ENCODE measurements around the gene GPR78.

The GPR78 gene

GRCh38 chr4:8580321-8581093 is at the start of gene GPR78:
Gene GPR78 (plus strand): TSS chr4:8580392. CDS start chr4:8580983, 591 bp downstream.
- peak; percentile 24 for DNase-seq

DNA sequence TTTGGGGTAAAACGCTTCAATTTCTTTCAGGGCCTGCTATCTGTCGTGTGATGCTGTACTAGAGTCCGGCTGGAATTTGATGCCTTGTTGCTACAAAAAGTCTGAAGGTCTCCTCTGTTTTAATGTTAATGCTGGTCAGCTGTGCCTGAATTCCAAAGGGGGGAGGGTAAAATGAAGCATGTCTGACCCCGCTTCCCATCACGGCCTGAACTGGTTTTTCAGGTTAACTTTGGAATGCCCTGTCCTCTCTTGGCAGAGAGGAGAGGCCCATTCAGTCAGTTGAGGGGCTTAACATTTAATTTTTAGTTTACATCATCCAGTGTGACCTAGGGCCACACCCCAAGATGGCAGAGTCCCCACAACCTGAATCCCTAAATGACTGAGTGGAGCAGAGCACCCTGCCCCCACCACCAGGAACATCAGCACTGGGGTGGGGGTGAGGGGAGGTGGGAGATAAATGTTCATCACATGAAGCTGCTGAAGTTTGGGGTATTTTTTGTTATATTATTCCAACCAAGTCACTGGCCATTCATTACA is 47.9 kb upstream of the GPR78 start:
- DNase-seq, result no peak

GRCh38 chr4:8533274-8533865 is 46.8 kb upstream of the GPR78 start:
- no peak for DNase-seq

- DNase-seq, result no peak
Observed at GRCh38 chr4:8534129-8534528, 46.1 kb upstream of the GPR78 start.

DNA sequence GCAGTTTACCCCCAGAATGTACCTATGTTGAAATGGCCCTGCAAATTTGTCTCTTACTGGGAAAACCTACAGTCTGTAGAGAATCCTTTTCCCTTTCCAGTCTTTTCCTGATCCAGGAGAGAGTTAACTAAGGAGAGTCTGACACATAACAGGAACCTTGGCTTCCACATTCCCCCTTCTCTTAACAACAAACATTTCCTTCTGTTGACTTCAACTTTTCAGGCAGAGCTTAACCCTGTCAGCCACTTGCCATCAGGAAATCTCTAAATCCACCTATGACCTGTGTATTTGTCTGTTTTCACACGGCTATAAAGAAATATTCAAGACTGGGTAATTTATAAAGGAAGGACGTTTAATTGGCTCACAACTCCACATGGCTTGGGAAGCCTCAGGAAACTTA is 45.6 kb upstream of the GPR78 start:
- DNase-seq, result no peak

DNA sequence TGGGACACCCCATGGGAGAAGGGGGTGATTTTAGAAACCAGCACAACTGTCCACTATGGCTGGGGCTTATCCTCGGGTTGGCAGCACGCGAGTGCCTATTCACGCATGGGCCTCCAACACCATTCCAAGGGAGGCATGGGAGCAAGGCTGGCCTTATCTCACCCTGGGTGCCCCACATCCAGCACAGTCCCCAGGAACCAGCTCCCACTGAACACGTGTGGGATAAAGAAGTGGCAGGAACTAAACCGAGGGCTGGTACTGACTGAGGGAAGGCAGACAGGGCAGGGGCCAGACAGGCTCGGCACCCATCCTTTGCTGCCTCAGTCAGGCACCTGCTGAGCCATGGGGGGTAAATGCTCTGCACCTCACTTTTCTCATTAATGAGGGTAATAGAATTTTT is 43.7 kb upstream of the GPR78 start:
- DNase-seq, result no peak

GRCh38 chr4:8537041-8537461 is 43.1 kb upstream of the GPR78 start:
- peak; percentile 63 for DNase-seq

DNA sequence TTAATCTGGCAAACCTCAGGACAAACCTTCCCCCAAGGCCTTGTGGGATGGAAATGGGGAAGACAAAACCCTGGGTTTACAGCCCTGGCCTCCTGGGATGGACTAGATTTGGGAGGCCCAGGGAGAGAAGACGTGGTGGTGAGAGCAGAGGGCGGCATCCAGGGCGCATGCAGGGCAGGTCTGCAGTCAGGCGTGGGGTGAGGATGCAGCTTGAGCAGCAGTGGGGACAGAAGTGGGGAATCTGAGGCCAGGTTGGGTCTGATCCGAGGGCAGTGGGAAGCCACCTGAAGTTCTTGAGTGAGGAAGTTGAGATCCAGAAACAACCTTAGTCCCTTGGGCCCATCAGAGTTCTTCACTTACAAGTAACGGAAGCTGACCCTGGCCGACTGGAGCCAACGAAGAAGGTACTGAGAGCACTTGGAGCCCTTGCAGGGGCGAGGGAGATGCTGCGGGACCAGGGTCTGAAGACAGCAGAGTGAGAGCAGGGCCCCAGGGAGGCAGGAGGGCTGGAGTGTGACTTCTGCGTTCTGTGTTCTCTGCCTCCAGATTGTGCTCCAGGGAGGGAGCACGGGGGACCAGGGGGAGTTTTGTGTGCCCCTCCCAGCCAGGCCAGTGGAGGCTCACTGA is 42.0 kb upstream of the GPR78 start:
- no peak for DNase-seq

- no peak for DNase-seq
Observed at GRCh38 chr4:8538703-8539567, 41.3 kb upstream of the GPR78 start.

GRCh38 chr4:8539661-8540060 is 40.5 kb upstream of the GPR78 start:
- DNase-seq, result no peak

DNA sequence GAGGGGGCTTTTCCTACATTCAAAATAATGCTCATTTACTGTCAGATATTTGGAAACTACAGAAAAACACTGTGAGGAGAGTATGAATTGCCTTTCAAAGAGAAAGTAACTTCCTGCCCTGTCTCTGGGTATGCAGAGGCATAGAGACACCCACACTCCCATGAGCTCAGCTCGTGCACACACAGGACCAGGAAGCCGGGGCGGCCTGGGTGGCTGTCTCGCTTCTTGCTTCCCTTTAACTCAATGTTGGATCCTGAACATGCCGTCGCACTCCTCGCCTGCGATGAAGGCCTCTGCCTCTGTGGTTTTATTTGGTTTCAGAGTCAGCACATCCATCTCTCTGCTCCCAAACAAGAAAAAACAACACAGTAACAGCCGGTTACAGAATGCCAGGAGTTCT is 40.1 kb upstream of the GPR78 start:
- DNase-seq, result peak; percentile 11

- DNase-seq, result no peak
Observed at GRCh38 chr4:8540586-8540985, 39.6 kb upstream of the GPR78 start.

- DNase-seq, result no peak
Observed at GRCh38 chr4:8540991-8541390, 39.2 kb upstream of the GPR78 start.

DNA sequence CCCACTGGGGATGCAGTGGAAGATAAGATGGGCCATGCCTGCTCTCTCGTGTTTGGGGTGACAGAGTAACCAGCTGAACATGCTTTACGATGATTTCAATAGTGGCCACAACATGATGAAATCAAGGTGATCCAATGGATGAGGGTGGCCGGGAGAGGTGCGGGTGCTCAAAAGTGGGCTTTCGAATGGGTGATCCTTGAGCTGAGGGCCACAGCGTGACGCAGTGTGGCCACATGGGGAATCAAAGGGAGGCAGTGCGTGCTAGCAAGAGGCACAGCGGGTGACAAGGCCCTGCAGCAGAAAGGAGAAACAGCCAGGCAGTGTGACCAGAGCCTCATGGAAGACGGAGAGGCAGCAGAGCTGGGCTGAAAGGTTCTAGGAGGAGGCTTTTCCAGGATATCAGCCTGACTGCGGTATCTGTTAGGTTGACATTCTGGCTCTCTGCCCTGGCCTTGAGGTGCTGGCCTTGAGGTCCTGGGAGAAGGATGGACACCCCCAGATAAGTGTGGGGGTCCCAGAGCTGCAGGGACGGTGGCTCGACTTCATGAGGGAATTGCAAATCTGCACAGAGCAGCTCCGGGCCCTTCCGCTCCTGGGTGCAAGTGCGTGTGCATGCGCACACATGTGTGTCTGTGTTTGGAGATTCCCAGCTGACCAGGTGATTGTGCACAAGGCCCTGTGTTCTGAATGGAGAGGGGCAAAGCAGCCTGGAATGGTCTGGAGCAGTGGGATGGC is 38.0 kb upstream of the GPR78 start:
- DNase-seq, result no peak

- no peak for DNase-seq
Observed at GRCh38 chr4:8542776-8543525, 37.2 kb upstream of the GPR78 start.

DNA sequence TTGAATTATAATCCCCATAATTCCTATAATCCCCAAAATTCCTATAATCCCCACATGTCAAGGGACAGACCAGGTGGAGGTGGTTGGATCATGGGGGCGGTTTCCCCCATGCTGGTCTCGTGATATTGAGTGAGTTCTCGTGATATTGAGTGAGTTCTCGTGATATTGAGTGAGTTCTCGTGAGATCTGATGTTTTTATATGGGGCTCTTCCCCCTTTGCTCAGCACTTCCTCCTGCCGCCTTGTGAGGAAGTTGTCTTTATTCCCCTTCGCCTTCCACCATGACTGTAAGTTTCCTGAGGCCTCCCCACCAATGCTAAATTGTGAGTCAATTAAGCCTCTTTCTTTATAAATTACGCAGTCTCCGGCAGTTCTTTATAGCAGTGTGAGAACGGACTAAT is 36.6 kb upstream of the GPR78 start:
- no peak for DNase-seq

DNA sequence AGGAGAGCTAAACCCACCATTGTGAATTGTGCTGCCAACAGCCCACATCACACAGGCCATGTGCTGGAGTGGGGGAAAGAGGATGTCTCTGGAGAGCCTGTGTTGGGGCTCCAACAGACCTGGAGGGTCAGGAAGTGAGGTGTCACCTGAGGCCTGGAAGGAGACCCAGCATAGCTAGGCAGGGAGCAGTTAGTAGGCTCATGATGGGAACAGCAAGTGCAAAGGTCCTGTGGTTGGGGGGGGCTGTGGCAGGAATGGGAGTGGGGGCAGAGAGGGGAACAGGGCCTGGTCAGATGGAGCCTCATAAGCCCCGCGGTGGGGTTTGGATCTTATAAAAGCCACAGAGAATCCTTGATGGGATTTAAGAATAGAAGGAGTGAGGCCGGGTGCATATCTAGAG is 35.9 kb upstream of the GPR78 start:
- DNase-seq, result no peak

GRCh38 chr4:8544741-8545438 is 35.3 kb upstream of the GPR78 start:
- no peak for DNase-seq

- no peak for DNase-seq
Observed at GRCh38 chr4:8545439-8545765, 34.8 kb upstream of the GPR78 start.

GRCh38 chr4:8546766-8547107 is 33.5 kb upstream of the GPR78 start:
- DNase-seq, result no peak
